NOMO-1 (cell line): Measurements from ENCODE around the gene EMID1.

Source experiments
- DNase-seq, 2 experiments: peaks; one replicate each; lab custom pipeline; 2025; ENCODE audit not compliant: unreplicated experiment in 2 of 2; lab: John Stamatoyannopoulos, UW

The EMID1 gene

GRCh38 chr22:29308148-29308790 is 102.6 kb downstream of the EMID1 start:
- DNase-seq = no peak

- DNase-seq = no peak
Observed at GRCh38 chr22:29308791-29309262, 103.1 kb downstream of the EMID1 start.
